Measurements from ENCODE around the gene ANKRD24.
"Not testable (repeated sequence)": the region's sequence is repeated elsewhere in the genome, so short reads cannot be mapped to it uniquely, and the experiment has no call there.

The ANKRD24 gene

GRCh38 chr19:4182084-4182810, at the start of gene ANKRD24, which contains the start of gene SIRT6:
Gene ANKRD24, plus strand, starts transcription at chr19:4182689. Its CDS starts 3,737 bp downstream, at chr19:4186426.
Gene SIRT6, minus strand, starts transcription at chr19:4182563. Its CDS starts 24 bp downstream, at chr19:4182539.
- peak; percentile 98 for DNase-seq

GRCh38 chr19:4134351-4134750, 48.1 kb upstream of the ANKRD24 start:
- DNase-seq: no peak

GRCh38 chr19:4135386-4135785, 47.1 kb upstream of the ANKRD24 start:
- DNase-seq: peak; percentile 37

GRCh38 chr19:4136680-4137088, 45.8 kb upstream of the ANKRD24 start:
- DNase-seq: no peak

- no peak for DNase-seq
Measured at GRCh38 chr19:4138445-4138844, 44.0 kb upstream of the ANKRD24 start.

GRCh38 chr19:4139614-4140236, 42.8 kb upstream of the ANKRD24 start:
- DNase-seq: peak; percentile 79

- peak; percentile 68 for DNase-seq
Measured at GRCh38 chr19:4140237-4140711, 42.2 kb upstream of the ANKRD24 start.

GRCh38 chr19:4142916-4143315, 39.6 kb upstream of the ANKRD24 start:
- not testable (repeated sequence) for DNase-seq

GRCh38 chr19:4144666-4145249, 37.7 kb upstream of the ANKRD24 start:
- DNase-seq: peak; percentile 23

- DNase-seq: no peak
Measured at GRCh38 chr19:4149518-4150288, 32.8 kb upstream of the ANKRD24 start.

- DNase-seq: no peak
Measured at GRCh38 chr19:4151623-4152022, 30.9 kb upstream of the ANKRD24 start.

GRCh38 chr19:4152241-4152998, 30.1 kb upstream of the ANKRD24 start:
- no peak for DNase-seq

- DNase-seq: no peak
Measured at GRCh38 chr19:4154571-4155312, 27.7 kb upstream of the ANKRD24 start.

- no peak for DNase-seq
Measured at GRCh38 chr19:4157164-4157563, 25.3 kb upstream of the ANKRD24 start.

- DNase-seq: not testable (repeated sequence)
Measured at GRCh38 chr19:4157971-4158370, 24.5 kb upstream of the ANKRD24 start.

GRCh38 chr19:4161415-4162077, 20.9 kb upstream of the ANKRD24 start:
- no peak for DNase-seq

GRCh38 chr19:4164262-4164661, 18.2 kb upstream of the ANKRD24 start:
- DNase-seq: no peak

- DNase-seq: no peak
Measured at GRCh38 chr19:4171676-4172075, 10.8 kb upstream of the ANKRD24 start.

- peak; percentile 62 for DNase-seq
Measured at GRCh38 chr19:4172861-4173473, 9.5 kb upstream of the ANKRD24 start.

- DNase-seq: no peak
Measured at GRCh38 chr19:4173479-4174212, 8.8 kb upstream of the ANKRD24 start.
